Measurements from ENCODE around the gene AMZ1.
"Not testable (repeated sequence)": the region's sequence is repeated elsewhere in the genome, so short reads cannot be mapped to it uniquely, and the experiment has no call there.

DNA sequence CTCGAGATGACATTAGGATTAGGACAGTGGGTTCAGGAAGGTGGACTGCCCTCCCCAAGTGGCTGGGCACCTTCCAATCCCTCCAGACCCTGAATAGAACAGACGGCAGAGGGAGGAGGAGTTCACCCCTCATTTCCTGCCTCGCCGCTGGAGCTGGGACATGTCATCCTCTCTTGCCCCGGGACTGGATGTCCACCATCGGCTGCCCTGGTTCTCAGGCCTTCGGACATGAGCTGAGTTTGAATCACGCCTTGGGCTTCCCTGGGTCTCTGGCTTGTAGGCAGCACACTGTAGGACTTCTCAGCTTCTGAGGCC lies 6.1 kb downstream of the AMZ1 start:
- not testable (repeated sequence) for TF ChIP-seq POLR2A (IDR thresholded peaks at IDR 0.05)
- TF ChIP-seq, protein P1, sequence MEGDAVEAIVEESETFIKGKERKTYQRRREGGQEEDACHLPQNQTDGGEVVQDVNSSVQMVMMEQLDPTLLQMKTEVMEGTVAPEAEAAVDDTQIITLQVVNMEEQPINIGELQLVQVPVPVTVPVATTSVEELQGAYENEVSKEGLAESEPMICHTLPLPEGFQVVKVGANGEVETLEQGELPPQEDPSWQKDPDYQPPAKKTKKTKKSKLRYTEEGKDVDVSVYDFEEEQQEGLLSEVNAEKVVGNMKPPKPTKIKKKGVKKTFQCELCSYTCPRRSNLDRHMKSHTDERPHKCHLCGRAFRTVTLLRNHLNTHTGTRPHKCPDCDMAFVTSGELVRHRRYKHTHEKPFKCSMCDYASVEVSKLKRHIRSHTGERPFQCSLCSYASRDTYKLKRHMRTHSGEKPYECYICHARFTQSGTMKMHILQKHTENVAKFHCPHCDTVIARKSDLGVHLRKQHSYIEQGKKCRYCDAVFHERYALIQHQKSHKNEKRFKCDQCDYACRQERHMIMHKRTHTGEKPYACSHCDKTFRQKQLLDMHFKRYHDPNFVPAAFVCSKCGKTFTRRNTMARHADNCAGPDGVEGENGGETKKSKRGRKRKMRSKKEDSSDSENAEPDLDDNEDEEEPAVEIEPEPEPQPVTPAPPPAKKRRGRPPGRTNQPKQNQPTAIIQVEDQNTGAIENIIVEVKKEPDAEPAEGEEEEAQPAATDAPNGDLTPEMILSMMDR (IDR thresholded peaks at IDR 0.05 in 8 of 11, conservative IDR thresholded peaks at IDR 0.05 in 3 of 11), result not testable (repeated sequence)

All from spleen (tissue), 7 donors.